Natural killer cell (primary cell): Measurements from ENCODE around the gene CASP14. TPM values are rescaled to one million over a fixed set of nuclear protein-coding genes. Genes with fewer than 3 reads are reported as not detected.

Source experiments
- ATAC-seq, 3 donors: fragments of 150-1000 bp in 2 of 3; fragments of 200-7000 bp in 1 of 3; cut with Tn5 transposase; 1 replicate in 1 of 3; 2 replicates in 2 of 3; pipeline ENCODE4 v1.10.0; 2021; ENCODE audit warnings: mild to moderate bottlenecking in 2 of 3, moderate library complexity in 2 of 3
- DNase-seq, 2 donors: peaks; one replicate each; pipeline versions ENCODE4 v3.0.0 to v3.0.0-alpha.2; 2013 to 2021; ENCODE audit warnings: mixed read lengths in 1 of 2
- H3K27ac ChIP-seq: one replicate; pipeline ENCODE4 v1.5.1; 2013; ENCODE audit warnings: mild to moderate bottlenecking, low read length
- H3K27me3 ChIP-seq: one replicate; pipeline ENCODE4 v1.6.1; 2013; ENCODE audit warnings: low read length; ENCODE audit not compliant: control insufficient read depth, insufficient read depth
- H3K36me3 ChIP-seq: one replicate; pipeline ENCODE4 v1.6.1; 2013; ENCODE audit warnings: low read length; ENCODE audit not compliant: control insufficient read depth, insufficient read depth
- H3K4me1 ChIP-seq: one replicate; pipeline ENCODE4 v1.6.1; 2013; ENCODE audit warnings: low read length; ENCODE audit not compliant: control insufficient read depth, insufficient read depth
- H3K4me3 ChIP-seq: one replicate; pipeline ENCODE4 v1.5.1; 2013; ENCODE audit warnings: low read length
- H3K9me3 ChIP-seq: one replicate; pipeline ENCODE4 v1.6.1; 2013; ENCODE audit warnings: low read length; ENCODE audit not compliant: control insufficient read depth, insufficient read depth
- H3K27ac Mint-ChIP-seq, 2 donors: one replicate each; pipeline ENCODE4 v1.8.0; 2022; ENCODE audit warnings: mild to moderate bottlenecking in 2 of 2, mixed read lengths in 2 of 2, moderate library complexity in 1 of 2
- H3K27me3 Mint-ChIP-seq, 2 donors: one replicate each; pipeline ENCODE4 v1.8.0; 2022; ENCODE audit warnings: low read depth in 2 of 2, mixed read lengths in 2 of 2
- H3K36me3 Mint-ChIP-seq: one replicate; pipeline ENCODE4 v1.8.0; 2022; ENCODE audit warnings: mixed read lengths
- H3K4me1 Mint-ChIP-seq, 2 donors: one replicate each; pipeline ENCODE4 v1.8.0; 2022; ENCODE audit warnings: mixed read lengths in 2 of 2
- H3K4me3 Mint-ChIP-seq: one replicate; pipeline ENCODE4 v1.8.0; 2022; ENCODE audit warnings: mild to moderate bottlenecking, moderate library complexity, mixed read lengths
- H3K9me3 Mint-ChIP-seq, 2 donors: one replicate each; pipeline ENCODE4 v1.8.0; 2022; ENCODE audit warnings: mixed read lengths in 2 of 2
- CTCF ChIP-seq: fragments of 200-600 bp; IDR thresholded peaks from one replicate; pipeline ENCODE4 v1.8.0; 2022; ENCODE audit warnings: antibody characterized with exemption
- WGBS: methylation state at CpG from one replicate; pipeline ENCODE4 v1.1.7; 2013; ENCODE audit warnings: missing lambda C conversion rate; ENCODE audit not compliant: insufficient coverage; 5-methylcytosine and 5-hydroxymethylcytosine counted together
- intact Hi-C: fragments of 100-400 bp; cut with micrococcal nuclease; formaldehyde crosslinking; loops from one replicate; pipeline ENCODE4 v1.14.2; 2022
- total RNA-seq, 4 donors: library from RNA; stranded (reverse); fragments of 120-200 nt in 1 of 4; gene quantifications; one replicate each; pipeline versions ENCODE4 v1.2.3 to v1.2.4, GENCODE V29; 2013 to 2022

CASP14 gene
- not detected for total RNA-seq
- not detected for total RNA-seq (2013)

- intact Hi-C loops = no loop called here
- Mint-ChIP-seq H3K27ac (no peak within 1 kb of the TSS), H3K4me1 (no peaks in the 10 kb centered on the region), H3K27me3 (peaks cover 0 to 15% of the 10 kb centered on the region in 2 donors), H3K9me3 (no peaks in the 10 kb centered on the region), H3K4me3 (no peak within 1 kb of the TSS), H3K36me3 (no peaks in the 10 kb centered on the region)
- Histone ChIP-seq H3K27ac (no peak within 1 kb of the TSS), H3K9me3 (no peaks in the 10 kb centered on the region), H3K4me3 (no peak within 1 kb of the TSS), H3K4me1 (no peaks in the 10 kb centered on the region), H3K36me3 (no peaks in the 10 kb centered on the region), H3K27me3 (no peaks in the 10 kb centered on the region)
- ATAC-seq (no peak), DNase-seq (no peak)
- no peak for TF ChIP-seq CTCF
- 93% methylated on average over 11 of the region's 11 CpGs for WGBS
These were observed at the start of gene CASP14 for GRCh38 chr19:15048885-15049541. Gene CASP14 (plus strand): TSS chr19:15049480. CDS start chr19:15052252, 2,772 bp downstream.

GRCh38 chr19:15008308-15008707 lies 41.0 kb upstream of the CASP14 start:
- no peak for TF ChIP-seq CTCF
- Mint-ChIP-seq H3K36me3 (no peaks in the 10 kb centered on the region), H3K4me1 (no peaks in the 10 kb centered on the region), H3K27ac (no peak overlapping the region), H3K9me3 (no peaks in the 10 kb centered on the region), H3K4me3 (no peak overlapping the region), H3K27me3 (peaks cover 29 to 30% of the 10 kb centered on the region in 2 donors)
- no peaks in the 10 kb centered on the region for H3K9me3 ChIP-seq
- intact Hi-C loops = no loop called here
- no peak for ATAC-seq
- DNase-seq = no peak
- no peak overlapping the region for H3K4me3 ChIP-seq
- no peak overlapping the region for H3K27ac ChIP-seq
- H3K36me3 ChIP-seq = no peaks in the 10 kb centered on the region
- no peaks in the 10 kb centered on the region for H3K4me1 ChIP-seq
- no peaks in the 10 kb centered on the region for H3K27me3 ChIP-seq

GRCh38 chr19:15010501-15011300 lies 38.6 kb upstream of the CASP14 start:
- no peaks in the 10 kb centered on the region for H3K4me1 Mint-ChIP-seq
- intact Hi-C loops = no loop called here

More at GRCh38 chr19:15010501-15011300, 38.6 kb upstream of the CASP14 start:
- Mint-ChIP-seq H3K36me3 (no peaks in the 10 kb centered on the region), H3K27me3 (peaks cover 30 to 34% of the 10 kb centered on the region in 2 donors), H3K4me3 (no peak overlapping the region), H3K9me3 (no peaks in the 10 kb centered on the region), H3K27ac (no peak overlapping the region)
- H3K36me3 ChIP-seq = no peaks in the 10 kb centered on the region
- no peak for TF ChIP-seq CTCF
- no peak for ATAC-seq
- DNase-seq = no peak
- H3K4me3 ChIP-seq = no peak overlapping the region
- no peaks in the 10 kb centered on the region for H3K4me1 ChIP-seq
- 12% methylated on average over 73 of the region's 73 CpGs for WGBS
- H3K9me3 ChIP-seq = no peaks in the 10 kb centered on the region
- H3K27ac ChIP-seq = no peak overlapping the region
- H3K27me3 ChIP-seq = no peaks in the 10 kb centered on the region
